NCI-H510A (cell line): ENCODE measurements around the gene LRRC47.

Experiments
- DNase-seq: peaks from one replicate; lab custom pipeline; 2025; lab: John Stamatoyannopoulos, UW

The LRRC47 gene

DNA sequence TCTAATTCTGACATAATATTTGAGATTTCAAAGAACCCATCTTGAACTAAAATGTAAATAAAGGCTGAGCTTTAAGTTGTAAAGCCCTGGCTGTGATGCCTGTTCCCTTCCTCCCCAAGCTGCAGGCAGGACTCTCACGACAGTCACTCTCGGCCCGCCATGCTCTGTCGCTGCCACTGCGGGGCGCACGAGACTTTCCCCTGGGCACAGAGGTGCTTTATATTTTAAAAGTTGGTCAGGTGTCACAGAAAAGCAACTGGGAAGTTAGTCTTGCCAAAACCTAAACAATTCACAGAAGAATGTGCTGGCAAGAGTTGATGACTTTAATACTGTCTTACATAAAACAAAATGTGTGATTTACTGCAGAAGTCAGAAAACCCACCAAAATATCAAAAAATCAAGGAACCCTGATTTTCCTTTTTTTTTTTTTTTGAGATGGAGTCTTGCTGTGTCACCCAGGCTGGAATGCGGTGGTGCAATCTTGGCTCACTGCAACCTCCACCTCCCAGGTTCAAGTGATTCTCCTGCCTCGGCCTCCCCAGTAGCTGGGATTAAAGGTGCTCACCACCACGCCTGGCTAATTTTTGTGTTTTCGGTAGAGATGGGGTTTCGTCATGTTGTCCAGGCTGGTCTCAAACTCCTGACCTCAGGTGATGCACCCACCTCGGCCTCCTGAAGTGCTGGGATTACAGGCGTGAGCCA is 10.7 kb downstream of the LRRC47 start:
- no peak for DNase-seq

DNA sequence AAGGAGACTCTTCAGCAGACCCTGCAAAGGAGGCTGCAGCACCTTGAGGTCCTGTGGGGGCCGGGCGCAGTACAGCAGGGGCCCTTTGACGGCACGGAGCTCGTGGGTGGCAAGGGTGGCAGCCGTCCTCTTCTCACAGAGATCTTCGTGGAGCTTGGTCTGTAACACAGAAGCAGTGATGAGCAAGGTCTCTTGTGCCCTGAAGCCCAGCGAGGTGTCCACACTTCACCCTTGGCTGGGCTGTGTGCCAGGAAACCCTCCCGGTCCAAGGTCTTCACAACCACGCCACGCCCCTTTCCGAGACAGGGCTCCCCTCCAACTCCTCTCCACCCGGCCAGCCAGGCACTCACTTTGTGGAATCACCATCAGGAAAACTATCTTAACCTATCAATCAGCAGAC is 11.3 kb downstream of the LRRC47 start:
- DNase-seq, result no peak

GRCh38 chr1:3783651-3784474 is 12.4 kb downstream of the LRRC47 start:
- no peak for DNase-seq

DNA sequence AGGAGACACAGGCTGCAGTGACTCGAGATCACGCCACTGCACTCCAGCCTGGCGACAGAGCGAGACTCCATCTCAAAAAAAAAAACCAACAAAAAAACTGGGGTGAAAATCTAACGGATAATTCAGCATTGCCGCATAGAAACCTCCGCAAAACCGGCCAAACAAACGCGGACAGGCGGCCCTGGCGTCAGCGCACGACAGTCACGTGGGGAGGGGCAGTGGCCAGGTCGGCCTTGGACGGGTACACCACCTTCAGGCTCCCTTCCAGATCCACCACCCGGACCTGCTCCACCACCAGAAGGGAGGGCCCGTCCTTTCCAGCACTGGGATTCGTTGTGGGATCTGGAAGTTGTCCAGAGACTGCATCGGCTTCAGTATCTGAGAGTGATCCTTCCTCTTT is 15.4 kb downstream of the LRRC47 start:
- no peak for DNase-seq

DNA sequence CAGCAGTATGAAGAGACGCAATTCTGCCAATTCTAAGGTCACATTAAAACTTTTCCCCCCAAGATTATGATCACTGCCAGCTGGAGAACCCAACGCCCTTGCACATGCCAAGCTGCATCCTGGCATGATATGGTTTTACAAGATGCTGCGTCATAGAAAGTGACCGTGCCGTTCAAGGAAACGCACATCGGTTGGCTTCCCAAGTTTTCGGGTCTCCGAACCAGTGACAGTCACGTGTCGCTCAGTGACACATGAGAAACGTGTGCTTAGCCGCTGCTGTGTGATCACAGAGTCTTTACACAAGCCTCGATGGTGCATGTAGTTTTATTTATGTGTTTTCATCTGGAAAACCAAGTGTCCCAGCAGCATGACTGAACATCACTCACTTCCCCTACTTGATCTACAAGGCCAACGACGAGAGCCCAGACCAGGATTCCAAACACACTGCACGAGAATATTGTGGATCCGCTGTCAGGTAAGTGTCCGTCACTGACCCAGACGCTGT is 16.3 kb downstream of the LRRC47 start:
- DNase-seq, result no peak

DNA sequence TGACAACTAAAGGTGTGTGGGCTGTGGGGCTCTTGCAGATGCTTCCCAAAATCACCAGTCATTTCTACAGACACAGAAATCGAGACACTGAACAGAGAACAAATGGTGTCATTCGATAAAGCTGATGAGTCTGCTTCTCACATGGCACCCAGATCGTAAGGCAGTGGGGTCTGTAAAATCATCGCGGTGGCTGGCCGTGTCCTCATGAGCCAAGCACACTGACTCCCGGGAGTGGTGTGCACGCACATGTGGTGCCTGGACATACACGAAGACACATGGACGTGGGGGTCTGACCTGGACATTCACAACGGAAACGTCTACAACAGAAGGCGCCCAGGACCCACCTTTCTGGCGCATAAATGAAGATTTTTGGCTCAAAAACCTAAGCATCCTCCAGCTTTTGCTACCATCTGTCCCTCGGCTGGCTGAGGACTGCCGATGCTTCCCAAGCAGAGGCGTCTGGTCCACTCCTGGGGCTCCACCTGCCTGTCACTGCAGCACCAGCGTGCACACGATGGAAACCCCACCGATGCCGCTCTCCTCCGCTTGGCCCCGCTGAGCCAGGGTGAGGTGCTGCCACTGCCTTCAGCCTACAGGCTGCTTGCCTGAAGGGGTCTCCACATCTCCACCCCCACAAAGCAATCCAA is 16.9 kb downstream of the LRRC47 start:
- no peak for DNase-seq

DNA sequence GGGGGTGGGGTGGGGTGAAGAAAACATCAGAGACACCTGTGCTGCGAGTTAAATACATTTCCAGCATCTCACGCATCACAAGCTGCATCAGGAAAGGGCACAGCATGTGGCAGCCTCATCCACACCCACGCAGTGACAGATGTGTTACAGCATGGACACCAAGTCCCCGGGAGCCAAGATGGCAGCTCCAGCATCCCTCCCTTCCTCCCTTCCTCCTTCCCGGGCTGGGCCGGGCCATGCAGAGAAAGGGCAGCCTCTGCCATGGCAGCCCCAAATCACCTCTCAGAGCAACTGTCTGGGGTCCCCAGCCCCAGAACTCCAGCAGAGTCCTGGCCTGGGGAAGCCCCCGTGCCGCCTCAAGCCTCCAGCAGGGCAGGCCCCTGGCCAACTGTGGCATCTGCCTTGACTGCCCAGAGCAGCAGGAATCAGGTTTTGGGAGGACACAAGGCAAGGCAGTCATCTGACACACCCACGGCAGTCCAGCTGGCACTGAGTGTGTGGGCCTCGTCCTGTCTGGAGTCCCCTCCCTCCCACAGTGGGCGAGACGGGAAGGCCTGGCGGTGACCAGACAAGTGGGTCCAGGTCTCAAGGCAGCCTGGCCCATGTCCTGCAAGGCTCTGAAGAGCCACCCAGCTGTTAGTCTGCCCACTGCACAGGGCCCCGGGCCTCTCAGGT is 17.6 kb downstream of the LRRC47 start:
- no peak for DNase-seq

- no peak for DNase-seq
These were observed 18.4 kb downstream of the LRRC47 start for GRCh38 chr1:3777647-3778589.

GRCh38 chr1:3777078-3777547 is 19.2 kb downstream of the LRRC47 start:
- DNase-seq, result no peak

- DNase-seq, result peak; percentile 27
These were observed 19.9 kb downstream of the LRRC47 start for GRCh38 chr1:3776231-3776961.

GRCh38 chr1:3775490-3776230 is 20.6 kb downstream of the LRRC47 start:
- DNase-seq, result peak; percentile 58

- no peak for DNase-seq
These were observed 21.3 kb downstream of the LRRC47 start for GRCh38 chr1:3774946-3775489.

GRCh38 chr1:3774276-3774945 is 21.9 kb downstream of the LRRC47 start:
- no peak for DNase-seq

GRCh38 chr1:3773572-3774275 is 22.6 kb downstream of the LRRC47 start:
- no peak for DNase-seq

GRCh38 chr1:3772715-3773571 is 23.4 kb downstream of the LRRC47 start, which contains the start of gene SMIM1:
Gene SMIM1 (plus strand): TSS chr1:3772749. CDS start chr1:3775374, 2,625 bp downstream.
- DNase-seq, result no peak

DNA sequence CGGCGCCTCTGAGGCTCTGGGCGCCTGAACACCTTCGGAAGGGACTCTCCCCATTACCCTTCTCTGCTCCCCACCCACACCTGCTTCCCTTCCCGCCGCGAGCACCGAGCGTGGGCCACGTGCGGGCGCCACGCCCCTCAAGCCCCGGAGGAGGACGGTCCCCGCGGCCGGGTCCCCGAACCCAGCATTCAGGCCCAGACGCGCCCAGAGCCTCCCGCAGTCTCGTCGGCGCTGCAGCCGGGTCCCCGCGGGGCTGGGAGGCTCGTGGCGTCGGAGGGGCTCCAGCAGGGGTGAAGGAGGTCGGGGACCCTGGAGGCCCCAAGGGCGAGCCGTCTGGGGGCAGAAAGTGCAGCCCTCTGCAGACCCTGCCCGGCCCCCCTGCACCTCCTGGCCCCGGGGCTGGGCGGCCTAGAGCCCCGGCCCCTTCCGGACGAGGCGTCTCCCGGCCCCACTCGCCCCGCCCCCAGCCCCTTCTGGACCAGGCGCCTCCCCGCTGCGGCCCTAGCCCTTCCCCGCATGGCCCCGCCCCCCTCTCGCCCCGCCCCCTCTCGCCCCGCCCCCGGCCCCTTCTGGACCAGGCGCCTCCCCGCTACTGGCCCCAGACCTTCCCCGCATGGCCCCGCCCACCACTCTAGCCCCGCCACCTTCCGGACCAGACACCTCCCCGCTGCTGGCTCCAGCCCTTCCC is 24.1 kb downstream of the LRRC47 start:
- peak; percentile 59 for DNase-seq
